PC-9 (cell line): ENCODE results near the gene HSPBAP1.

Experiments
- CTCF ChIP-seq: fragments of 200-600 bp; sonication (generic); conservative IDR thresholded peaks from 2 replicates; pipeline ENCODE4 v1.6.1; 2017; ENCODE audit warnings: mixed run types, antibody characterized with exemption, mild to moderate bottlenecking, moderate library complexity
- EZH2 ChIP-seq: fragments of 200-600 bp; sonication (generic); IDR thresholded peaks from 2 replicates; pipeline ENCODE4 v1.8.0; 2017; ENCODE audit warnings: antibody characterized with exemption, low read depth

DNA sequence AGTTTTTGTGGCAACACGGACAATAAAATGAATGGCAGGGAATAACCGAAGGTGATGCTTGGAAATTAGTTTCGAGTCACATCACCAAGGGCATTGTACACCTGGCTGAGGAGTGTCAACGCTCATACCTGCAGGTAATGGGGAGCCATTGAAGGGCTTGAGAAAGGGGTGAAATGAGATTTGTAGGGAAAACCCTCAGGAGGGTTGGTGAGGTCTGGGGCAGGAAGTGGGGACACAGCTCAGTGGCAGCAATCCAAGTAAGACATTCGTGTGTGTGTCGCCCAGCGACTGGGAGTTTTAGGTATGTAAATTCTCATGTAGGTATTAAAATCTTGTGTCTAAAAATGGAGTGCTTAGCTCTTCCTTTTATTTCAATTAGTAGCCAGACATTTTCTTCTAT, 98.7 kb downstream of the HSPBAP1 start:
- TF ChIP-seq CTCF (no peak), EZH2 (no peak)
